MM.1S (cell line): ENCODE data around the gene PNPLA7.

Source experiments
- EZH2phosphoT487 ChIP-seq: fragments of 300-600 bp; sonication (generic); IDR thresholded peaks from 2 replicates; pipeline ENCODE4 v1.6.1; 2018; ENCODE audit warnings: antibody characterized with exemption, low read length
- TF ChIP-seq, protein P1 (sequence below): fragments of 300-600 bp; sonication (generic); IDR thresholded peaks from 2 replicates; pipeline ENCODE4 v1.5.1; 2016; ENCODE audit warnings: antibody characterized with exemption, low read length, mixed read lengths

GRCh38 chr9:137488906-137489305 is 61.3 kb downstream of the PNPLA7 start:
- TF ChIP-seq, protein P1, sequence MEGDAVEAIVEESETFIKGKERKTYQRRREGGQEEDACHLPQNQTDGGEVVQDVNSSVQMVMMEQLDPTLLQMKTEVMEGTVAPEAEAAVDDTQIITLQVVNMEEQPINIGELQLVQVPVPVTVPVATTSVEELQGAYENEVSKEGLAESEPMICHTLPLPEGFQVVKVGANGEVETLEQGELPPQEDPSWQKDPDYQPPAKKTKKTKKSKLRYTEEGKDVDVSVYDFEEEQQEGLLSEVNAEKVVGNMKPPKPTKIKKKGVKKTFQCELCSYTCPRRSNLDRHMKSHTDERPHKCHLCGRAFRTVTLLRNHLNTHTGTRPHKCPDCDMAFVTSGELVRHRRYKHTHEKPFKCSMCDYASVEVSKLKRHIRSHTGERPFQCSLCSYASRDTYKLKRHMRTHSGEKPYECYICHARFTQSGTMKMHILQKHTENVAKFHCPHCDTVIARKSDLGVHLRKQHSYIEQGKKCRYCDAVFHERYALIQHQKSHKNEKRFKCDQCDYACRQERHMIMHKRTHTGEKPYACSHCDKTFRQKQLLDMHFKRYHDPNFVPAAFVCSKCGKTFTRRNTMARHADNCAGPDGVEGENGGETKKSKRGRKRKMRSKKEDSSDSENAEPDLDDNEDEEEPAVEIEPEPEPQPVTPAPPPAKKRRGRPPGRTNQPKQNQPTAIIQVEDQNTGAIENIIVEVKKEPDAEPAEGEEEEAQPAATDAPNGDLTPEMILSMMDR, result no peak
- TF ChIP-seq EZH2phosphoT487, result no peak
